KG1 (cell line): ENCODE results near the gene CENPK.
"Not testable (repeated sequence)": the region's sequence is repeated elsewhere in the genome, so short reads cannot be mapped to it uniquely, and the experiment has no call there.

Experiments
- DNase-seq: peaks from one replicate; lab custom pipeline; 2025; lab: John Stamatoyannopoulos, UW

CENPK gene, protein sequence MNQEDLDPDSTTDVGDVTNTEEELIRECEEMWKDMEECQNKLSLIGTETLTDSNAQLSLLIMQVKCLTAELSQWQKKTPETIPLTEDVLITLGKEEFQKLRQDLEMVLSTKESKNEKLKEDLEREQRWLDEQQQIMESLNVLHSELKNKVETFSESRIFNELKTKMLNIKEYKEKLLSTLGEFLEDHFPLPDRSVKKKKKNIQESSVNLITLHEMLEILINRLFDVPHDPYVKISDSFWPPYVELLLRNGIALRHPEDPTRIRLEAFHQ

DNA sequence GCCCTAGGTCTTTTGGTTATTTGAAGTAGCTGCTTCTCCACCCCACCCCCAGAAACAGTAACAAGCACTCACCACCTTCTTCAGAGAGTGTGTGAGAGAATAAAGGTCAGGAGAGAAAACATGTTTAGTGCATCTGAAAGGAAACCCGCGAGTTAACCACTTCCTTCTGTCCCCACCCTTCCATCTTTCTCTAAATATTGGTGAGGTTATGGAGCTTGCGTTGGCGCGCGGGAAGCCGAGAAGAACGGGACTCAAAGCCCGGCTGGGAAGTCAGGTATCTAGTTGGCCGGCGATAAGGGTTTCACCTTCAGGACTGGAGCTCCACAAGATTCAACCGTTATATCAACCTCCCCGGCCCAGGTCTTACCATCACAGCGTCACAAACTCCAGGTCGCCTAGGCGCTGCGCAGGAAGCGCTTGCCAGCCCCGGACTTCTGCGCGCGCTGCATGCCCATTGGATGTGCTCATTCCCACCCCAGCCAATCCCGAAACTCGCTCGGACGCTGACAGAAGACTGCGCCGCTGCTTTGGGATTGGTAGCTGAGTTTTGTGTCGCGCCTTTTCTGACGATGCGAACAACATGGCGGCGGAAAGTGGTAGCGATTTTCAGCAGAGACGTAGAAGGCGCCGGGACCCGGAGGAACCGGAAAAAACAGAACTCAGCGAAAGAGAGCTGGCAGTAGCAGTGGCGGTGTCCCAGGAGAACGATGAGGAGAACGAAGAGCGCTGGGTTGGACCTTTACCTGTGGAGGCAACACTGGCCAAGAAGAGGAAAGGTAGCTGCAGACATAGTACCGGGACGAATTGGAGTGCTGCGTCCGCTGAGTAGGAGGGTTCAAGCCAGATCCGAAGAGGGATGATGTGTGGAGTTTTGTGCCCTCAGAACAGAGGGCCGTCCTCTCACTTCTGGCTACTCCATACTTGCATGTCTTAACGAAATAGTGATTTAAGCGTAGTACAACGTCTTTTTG is at the start of gene CENPK, which contains the start of gene PPWD1:
CENPK (minus strand) TSS at position 438 of the 971 bp plus-strand sequence. CDS start 8,261 bp downstream, outside the sequence.
PPWD1 (plus strand) TSS at position 566 of the 971 bp plus-strand sequence; CDS start at position 581, 15 bp downstream.
- DNase-seq = peak; percentile 93

DNA sequence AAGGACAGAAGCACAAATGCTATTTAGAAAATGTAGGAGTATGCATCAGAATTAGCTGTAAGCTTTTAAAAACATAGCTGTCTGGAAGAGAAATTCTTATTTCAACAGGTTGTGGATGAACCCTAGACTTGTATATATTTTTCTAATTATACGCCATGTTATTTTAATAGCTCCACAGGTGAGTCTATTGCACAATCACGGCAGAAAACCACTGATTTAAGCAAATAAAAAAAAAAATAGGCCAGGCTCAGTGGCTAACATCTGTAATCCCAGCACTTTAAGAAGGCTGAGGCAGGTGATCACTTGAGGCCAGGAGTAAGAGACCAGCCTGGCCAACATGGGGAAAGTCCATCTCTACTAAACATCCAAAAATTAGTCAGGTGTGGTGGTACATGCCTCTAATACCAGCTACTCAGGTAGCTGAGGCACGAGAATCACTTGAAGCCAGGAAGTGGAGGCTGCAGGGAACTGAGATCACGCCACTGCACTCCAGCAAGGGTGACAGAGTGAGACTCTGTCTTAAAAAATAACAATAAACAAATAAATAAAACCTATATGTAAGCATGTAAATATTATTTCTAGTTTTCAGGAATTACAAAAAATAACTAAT is 49.4 kb upstream of the CENPK start:
- no peak for DNase-seq

DNA sequence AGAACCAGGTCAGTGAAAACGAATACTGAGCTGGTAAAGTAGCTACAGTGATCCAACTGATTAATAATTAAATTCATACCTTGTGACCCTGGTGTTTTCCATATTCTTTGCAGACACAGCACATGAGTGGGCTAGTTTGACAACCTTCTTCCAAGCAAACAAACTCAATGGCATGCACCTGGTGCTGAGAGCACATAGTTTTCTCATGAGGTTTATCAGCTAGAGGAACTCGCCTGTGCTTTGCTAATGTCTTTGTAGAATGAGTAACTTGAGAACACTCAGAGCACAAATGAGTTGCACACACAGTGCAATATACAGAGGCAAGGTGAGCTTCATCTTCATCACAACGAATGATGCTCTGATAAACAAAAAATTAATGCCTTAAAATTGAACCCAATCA is 48.6 kb upstream of the CENPK start:
- no peak for DNase-seq

DNA sequence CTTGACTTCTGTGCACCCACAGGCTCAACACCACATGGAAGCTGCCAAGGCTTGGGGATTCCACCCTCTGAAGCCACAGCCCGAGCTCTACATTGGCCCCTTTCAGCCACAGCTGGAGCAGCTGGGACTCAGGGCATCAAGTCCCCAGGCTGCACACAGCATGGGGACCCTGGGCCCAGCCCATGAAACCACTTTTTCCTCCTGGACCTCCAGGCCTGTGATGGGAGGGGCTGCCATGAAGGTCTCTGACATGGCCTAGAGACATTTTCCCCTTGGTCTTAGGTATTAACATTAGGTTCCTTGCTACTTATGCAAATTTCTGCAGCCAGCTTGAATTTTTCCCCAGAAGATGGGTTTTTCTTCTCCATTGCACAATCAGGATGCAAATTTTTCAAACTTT is 38.8 kb upstream of the CENPK start:
- DNase-seq = not testable (repeated sequence)

DNA sequence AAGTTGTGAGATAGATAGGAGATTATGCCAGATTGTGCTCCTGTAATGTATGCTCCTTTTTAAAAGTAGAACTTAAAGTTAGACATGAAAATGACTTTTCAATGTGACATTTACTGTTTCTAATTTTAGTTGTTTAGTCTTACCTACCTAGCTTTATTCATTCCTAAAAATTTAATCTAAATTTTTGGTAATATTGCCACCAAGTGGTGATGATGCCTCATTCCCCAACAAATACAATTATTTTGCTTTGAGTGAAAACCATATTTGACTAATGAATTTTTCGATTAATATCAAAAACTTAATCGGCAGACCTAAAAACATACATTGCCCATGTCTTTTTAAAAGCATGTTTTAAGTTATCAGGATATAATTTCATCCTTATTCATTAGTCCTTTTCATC is 25.7 kb upstream of the CENPK start:
- no peak for DNase-seq

DNA sequence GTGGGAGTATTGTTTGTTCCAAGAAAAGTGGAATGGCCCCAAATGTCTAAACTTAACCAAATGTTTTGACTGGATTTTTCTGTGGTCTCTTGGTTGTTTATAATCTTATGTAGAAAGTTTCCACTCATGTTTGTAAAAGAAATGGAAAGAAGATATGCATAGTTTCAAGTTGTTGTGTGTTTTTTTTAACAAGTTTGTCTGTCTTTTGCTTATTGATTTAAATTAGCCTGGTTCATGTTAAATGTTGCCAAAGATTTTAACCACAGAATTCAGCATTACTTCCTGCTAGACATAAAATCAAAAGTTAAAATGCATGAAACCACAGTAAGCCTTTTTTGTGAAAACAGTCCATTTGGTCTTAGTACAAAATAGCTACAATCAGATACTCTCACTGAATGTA is 14.2 kb upstream of the CENPK start:
- no peak for DNase-seq

DNA sequence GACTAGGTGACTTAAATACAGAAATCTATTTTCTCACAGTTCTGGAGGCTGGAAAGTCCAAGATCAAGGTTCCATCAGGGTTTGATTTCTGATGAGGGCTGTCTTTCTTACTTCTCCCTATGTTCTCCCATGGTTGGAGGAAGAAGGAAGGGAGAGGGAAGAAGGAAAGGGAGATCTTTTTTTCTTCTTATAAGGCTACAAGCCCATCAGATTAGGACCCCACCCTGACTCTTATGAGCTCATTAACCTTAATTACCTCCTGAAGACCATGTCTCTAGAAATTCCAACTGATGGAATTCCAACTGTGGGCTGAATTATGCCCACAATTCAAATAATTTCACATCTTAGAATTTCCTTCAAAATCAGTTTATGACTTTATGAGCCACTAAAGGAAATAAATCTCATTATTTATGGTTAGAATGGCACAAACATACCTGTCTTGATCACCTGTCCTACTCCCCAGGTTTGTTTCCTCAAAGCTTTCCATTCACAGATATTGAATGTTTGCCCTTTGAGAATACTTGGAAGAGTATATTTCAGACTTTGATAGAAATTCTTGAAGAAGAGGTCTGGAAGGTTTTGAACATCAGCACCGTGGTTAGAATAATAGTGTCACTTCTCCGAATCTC is 7.7 kb upstream of the CENPK start:
- DNase-seq = no peak

DNA sequence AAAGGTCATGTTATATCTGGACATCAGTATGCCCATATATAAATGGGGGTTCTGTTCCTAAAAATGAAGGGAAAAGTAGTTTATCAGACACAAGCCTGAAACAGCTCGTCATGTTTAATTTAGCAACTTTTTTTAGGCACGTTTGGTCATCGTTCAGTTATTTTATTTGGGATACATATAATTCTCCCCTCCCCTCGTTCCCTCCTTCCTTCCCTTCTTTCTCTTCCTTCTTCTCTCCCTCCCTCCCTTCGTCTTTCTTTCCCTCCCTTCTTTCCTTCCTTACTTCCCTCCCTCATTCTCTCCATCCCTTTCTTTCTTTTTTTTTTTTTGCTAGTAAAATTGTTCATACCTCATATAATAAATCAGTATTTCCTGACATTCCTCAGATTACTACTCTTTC is 3.5 kb upstream of the CENPK start:
- DNase-seq = no peak

DNA sequence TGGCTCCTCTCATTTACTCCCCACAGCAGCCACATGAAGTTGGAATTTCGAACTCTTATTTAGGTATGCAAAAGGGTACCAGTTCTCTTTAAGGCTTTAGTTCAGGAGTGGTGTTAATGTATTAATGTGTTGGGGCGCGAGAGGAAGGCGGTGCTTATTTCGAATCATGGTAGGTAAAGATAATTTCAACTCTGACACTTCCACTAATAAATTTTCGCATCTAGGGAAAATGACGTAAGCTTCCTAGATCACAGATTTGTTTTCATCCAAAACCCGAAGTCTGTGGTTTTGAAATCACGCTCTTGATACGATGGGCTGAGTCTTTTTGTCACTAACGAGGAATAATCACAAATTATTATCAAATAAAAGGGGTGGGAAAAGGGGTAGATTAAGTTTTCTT is 809 bp upstream of the CENPK start:
- DNase-seq = no peak

DNA sequence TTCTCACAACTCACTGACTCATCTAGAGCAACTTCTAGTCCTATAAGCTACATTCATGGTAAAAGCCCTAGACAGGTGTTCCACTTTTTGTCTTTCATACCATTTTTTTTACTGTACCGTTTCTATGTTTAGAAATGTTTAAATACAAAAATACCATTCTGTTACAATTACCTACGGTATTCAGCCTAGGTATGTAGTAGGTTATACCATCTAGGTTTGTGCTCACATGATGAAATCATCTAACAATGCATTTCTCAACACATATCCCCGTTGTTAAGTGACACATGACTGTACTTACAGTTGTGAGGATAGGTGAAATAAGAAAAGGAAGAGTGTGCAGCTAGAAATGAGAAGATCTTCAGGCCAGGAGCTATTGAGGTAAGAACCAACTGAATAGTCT is 6.2 kb downstream of the CENPK start:
- no peak for DNase-seq

DNA sequence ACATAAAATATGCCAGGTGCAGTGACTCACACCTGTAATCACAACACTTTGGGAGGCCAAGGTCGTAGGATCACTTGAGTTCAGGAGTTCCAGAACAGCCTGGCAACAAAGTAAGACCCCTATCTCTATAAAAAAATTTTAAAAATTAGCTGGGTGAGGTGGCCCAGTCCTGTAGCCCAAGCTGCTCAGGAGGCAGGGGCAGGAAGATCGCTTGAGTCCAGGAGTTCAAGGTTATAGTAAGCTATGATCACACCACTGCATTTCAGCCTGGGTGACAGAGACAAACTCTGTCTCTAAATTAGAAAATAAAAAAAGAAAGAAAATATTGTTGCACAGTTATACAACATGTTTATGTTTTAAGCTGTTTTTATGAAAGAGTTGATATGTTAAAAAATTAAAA is 6.8 kb downstream of the CENPK start:
- no peak for DNase-seq

DNA sequence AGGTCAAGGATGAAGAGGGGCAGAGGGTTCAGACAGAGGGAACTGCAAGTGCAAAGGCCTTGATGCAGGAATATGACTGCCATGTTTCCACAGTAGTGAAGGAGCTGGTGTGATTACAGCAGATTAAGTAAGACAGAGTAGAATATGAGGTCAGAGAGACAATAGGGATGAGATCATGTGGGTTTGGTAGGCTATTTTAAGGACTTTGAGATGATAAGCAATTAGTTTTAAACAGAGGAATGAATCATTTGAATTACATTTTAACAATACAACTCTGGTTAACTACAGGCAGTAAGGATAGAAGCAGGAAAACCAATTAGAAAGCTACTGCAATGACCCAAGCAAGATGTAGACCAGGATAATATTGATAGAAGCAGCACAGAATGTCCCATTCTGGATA is 7.7 kb downstream of the CENPK start:
- no peak for DNase-seq

DNA sequence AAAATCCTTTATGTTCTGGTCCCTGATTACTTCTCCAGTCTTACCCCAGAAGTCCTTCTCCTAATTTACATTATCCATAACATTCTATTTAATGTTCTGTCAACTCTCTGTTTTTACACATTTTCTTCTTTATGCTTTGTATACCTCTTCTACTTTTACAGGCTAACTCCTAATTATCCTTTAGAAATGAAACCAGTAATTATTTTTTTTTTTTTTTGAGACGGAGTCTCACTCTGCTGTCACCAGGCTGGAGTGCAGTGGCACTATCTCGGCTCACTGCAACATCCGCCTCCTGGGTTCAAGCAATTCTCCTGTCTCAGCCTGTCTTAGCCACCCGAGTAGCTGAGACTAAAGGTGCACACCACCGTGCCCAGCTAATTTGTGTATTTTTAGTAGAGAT is 9.0 kb downstream of the CENPK start:
- DNase-seq = no peak

DNA sequence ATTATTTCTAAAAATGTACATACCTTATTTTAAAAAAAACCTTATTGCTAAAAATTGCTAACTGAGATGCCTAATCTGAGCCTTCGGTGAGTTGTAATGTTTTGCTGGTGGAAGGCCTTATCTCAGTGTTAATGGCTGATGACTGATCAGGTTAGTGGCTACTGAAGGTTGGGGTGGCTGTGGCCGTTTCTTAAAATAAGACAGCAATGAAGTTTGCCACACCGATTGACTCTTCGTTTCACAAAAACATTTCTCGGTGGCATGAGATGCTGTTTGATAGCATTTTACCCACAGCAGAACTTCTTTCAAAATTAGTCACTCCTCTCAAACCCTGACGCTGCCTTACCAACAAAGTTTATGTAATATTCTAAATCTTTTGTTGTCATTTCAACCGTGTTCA is 14.7 kb downstream of the CENPK start:
- no peak for DNase-seq

DNA sequence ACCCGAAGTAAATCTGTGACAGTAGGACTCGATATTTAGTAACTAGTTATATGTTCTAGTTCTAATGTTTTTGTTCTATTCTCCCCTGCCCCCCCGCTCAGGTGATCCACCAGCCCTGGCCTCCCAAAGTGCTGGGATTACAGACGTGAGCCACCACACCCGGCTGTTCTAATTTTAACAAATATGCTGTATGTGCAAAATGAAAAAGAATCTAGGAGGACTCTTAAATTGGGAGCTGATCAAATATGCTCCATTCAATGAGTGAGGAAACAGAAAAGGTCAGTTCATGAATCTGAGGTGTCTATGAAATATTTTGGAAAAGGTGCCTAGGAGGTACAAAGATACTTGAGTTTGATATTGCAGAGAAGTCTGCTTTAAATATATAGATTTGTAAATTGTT is 16.8 kb downstream of the CENPK start:
- no peak for DNase-seq

DNA sequence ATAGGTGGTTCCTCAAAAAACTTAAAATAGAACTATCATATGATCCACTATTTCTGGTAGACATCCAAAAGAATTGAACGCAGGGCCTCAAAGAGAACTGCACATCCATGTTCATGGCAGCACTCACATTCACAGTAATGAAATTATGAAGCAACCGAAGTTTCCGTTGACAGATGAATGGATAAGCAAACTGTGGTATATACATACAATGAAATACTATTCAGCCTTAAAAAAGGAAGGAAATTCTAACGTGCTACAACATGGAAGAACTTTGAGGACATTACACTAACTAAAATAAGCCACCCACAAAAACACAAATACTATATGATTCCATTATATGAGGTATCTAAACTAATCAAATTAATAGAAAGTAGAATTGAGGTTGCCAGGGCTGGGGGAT is 18.5 kb downstream of the CENPK start:
- DNase-seq = no peak

DNA sequence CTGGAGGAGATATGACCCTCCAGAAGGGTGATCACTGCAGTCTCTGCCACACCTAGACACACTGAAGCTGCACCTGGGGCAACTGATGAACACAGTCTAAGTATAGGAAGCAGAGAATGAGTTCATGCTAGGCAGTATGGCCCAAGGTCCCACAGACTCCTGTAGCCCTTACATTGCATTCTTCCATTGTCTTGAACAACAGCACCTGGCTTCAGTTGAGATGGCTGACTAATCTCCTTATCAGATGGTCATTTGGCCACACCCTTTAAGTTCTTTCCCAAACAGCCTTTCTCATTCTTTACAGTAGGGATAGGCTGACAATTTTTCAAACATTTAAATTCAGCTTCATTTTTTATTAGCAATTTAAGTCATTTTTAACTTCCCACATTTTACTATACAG is 23.1 kb downstream of the CENPK start:
- DNase-seq = no peak

DNA sequence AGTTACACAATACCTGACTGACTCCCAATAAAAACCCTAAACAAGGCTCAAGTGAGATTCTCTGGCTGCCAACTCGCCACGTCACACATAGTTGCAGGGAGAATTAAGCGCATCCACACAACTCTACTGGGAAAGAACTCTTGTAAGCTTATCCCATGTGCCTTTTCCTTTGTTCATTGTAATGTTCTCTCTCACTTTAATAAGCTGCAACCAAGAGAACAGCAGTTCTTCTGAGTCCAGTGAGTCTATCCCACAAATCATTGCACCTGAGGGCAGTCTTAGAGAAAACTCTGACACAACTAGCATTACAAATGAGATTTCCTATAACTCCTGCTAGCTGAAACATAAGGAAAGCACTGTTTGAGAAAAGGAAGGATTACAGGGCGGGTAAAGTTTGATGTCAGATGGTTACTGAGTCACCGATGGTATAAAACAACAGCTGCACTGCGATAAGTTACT is 27.4 kb downstream of the CENPK start:
- DNase-seq = no peak

DNA sequence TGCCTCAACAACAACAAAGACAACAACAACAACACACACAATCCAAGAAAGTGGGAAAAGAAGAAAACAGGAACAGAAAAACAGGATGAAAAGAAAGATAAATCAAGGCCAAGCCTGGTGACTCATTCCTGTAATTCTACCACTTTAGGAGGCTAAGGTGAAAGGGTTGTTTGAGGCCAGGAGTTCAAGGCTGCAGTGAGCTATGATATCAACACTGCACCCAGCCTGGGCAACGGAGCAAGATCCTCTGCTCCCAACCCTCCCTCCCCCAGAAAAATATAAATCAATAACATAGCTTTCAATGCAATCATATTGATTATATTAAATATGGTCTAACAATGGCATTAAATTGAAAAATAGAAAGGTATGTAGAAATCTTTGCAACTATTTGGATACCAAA is 32.1 kb downstream of the CENPK start:
- no peak for DNase-seq

DNA sequence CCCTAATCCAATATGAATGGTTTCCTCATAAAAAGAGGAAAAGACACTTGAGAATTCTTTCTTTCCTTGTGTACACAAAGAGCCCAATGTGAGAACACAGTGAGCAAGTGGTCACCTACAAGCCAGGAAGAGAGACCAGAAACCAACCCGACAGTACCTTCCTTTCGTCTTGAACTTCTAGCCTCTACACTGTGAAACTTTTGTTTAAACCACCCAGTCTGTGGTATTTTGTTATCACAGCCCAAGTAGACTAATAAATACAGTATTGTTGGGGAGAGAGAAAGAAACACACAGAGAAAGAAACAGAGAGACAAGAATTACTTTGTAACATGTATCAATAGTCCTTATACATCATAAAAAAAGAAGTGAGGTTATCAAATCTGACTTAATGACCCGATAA is 37.2 kb downstream of the CENPK start:
- DNase-seq = no peak

DNA sequence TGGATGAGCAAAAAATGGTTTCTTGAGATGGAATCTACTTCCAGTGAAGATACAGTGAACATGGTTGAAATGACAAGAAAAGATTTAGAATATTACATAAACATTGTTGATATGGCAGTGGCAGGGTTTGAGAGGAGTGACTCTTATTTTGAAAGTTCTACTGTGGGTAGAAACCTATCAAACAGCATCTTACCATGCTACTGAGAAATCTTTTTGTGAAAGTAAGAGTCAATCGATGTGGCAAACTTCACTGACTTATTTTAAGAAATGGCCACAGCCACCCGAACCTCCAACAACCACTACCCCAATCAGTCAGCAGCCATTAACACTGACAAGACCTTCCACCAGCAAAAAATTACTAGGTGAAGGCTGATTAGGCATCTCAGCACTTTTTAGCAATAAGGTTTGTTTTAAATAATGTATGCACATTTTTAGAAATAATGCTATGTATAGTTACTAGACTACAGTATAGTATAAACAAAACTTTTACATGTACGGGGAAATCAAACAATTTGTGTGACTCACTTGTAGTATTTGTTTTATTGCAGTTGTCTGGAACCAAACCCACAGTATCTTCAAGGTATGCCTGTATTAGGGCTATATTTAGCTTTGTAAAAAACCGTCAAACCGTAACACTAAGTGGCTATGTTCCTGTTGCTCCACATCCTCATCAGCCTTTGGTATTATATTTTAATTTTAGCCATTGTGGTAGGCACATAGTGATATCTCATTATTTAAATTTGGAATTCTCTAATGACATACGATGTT is 50.6 kb downstream of the CENPK start:
- DNase-seq = no peak
